Fibroblast of mammary gland (primary cell): ENCODE results near the gene RFTN2.
A peak's percentile ranks its signal among the peaks of the same experiment; 100 is the strongest.
"Not testable (repeated sequence)": the region's sequence is repeated elsewhere in the genome, so short reads cannot be mapped to it uniquely, and the experiment has no call there.

Experiments
- DNase-seq: peaks from one replicate; pipeline ENCODE4 v3.0.0-alpha.2; 2010; ENCODE audit warnings: low read depth
- H3K4me3 ChIP-seq: 2 replicates; pipeline ENCODE4 v1.5.1; 2011; ENCODE audit warnings: low read depth, mild to moderate bottlenecking, low read length, moderate library complexity; ENCODE audit not compliant: control insufficient read depth
- CTCF ChIP-seq: conservative IDR thresholded peaks from 2 replicates; pipeline ENCODE4 v1.5.1; 2011; ENCODE audit warnings: low read depth, low read length, inconsistent platforms; ENCODE audit not compliant: control insufficient read depth, insufficient read depth

Gene RFTN2

GRCh38 chr2:197675246-197675645, at the start of gene RFTN2:
Gene RFTN2, minus strand, starts transcription at chr2:197675587. Its CDS starts 129 bp downstream, at chr2:197675458.
- TF ChIP-seq CTCF: no peak
- H3K4me3 ChIP-seq: peak within 1 kb of the TSS; percentile 61
- peak; percentile 25 for DNase-seq

GRCh38 chr2:197717863-197718262, 42.5 kb upstream of the RFTN2 start:
- DNase-seq: no peak
- H3K4me3 ChIP-seq: no peak overlapping the region
- TF ChIP-seq CTCF: no peak

- DNase-seq: no peak
- TF ChIP-seq CTCF: no peak
- no peak overlapping the region for H3K4me3 ChIP-seq
Observed at GRCh38 chr2:197713271-197713670, 37.9 kb upstream of the RFTN2 start.

GRCh38 chr2:197711578-197711977, 36.2 kb upstream of the RFTN2 start:
- TF ChIP-seq CTCF: no peak
- peak; percentile 69 for DNase-seq
- no peak overlapping the region for H3K4me3 ChIP-seq

- no peak for DNase-seq
- H3K4me3 ChIP-seq: no peak overlapping the region
Observed at GRCh38 chr2:197710424-197711042, 35.1 kb upstream of the RFTN2 start.

GRCh38 chr2:197709140-197709539, 33.8 kb upstream of the RFTN2 start:
- H3K4me3 ChIP-seq: not testable (repeated sequence)

More at GRCh38 chr2:197710424-197711042, 35.1 kb upstream of the RFTN2 start:
- TF ChIP-seq CTCF: no peak

GRCh38 chr2:197708331-197708730, 32.9 kb upstream of the RFTN2 start:
- DNase-seq: peak; percentile 82
- TF ChIP-seq CTCF: no peak
- H3K4me3 ChIP-seq: peak overlapping the region; percentile 79

More at GRCh38 chr2:197709140-197709539, 33.8 kb upstream of the RFTN2 start:
- not testable (repeated sequence) for DNase-seq
